ENCODE measurements around the gene DIO1.

- TF ChIP-seq POLR2A (IDR thresholded peaks at IDR 0.05) (no peak), POLR2AphosphoS5 (IDR thresholded peaks at IDR 0.05) (no peak), CTCF (IDR thresholded peaks at IDR 0.05) (peak in 1 of 5 experiments; percentile 15)
Measured at GRCh38 chr1:53913352-53914033, 19.5 kb downstream of the DIO1 start.

All from transverse colon (tissue), 4 donors.